GM19099 (cell line): ENCODE measurements around the gene UFD1.

Source experiments
- POLR2A ChIP-seq: IDR thresholded peaks from 3 replicates; pipeline ENCODE4 v1.6.1; 2011; ENCODE audit warnings: low read depth; ENCODE audit not compliant: insufficient read length; ENCODE audit errors: extremely low read depth

Gene UFD1

DNA sequence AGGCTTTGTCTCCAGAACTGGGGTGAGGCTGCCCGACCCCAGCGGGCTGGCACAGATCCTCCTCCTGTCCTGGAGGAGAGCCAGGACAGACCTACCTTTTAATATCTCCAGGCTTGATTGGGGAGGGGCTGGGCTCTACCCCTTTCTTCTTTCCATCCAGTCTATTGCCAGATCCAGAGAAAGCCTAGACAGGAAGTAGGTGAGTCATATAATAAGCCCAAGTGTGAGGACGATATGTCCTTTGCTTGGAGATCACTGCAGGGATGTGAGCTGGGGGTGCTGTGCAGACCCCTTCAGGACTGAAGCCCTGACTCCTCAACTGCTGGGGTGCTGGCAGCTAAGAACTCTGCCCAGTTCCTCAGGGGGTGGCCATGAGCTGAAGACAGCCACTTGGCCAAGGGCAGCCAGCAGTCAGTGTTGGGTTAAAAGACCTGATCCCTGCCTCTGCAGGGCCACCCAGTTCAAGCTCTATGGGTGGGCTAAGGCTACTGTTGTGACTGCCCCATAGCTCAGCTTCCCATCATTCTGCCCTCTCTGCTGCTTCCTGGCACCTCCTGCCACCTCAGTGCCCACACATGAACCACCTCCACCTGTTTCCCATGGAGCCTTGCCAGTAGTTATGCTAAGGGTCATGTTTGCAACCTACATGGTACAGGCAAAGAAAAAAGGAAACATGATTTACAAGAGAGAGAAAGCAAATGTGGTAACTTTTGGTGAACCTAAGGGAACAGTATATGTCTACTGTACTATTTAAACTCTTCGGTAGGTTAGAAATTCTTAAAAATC lies 23.2 kb downstream of the UFD1 start:
- TF ChIP-seq POLR2A: no peak

DNA sequence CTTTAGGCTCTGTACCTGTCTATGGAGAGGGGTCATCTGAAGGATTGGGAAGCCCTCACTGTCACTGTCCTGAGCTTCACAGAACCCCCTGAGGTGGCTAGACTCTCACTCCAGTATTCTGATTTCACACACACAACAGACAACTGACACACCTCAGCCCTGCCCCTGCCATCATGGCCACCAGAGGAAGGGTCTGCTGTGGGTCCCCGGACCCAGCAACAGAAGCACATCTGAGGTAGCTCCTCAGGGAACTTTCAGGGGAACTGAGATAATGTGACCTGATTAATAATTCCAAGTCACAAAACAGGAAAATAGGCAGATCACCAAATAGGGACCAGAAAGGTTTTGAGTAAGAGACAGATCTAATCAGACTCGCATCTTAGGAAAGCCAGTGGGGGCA lies 24.0 kb downstream of the UFD1 start:
- TF ChIP-seq POLR2A: no peak

DNA sequence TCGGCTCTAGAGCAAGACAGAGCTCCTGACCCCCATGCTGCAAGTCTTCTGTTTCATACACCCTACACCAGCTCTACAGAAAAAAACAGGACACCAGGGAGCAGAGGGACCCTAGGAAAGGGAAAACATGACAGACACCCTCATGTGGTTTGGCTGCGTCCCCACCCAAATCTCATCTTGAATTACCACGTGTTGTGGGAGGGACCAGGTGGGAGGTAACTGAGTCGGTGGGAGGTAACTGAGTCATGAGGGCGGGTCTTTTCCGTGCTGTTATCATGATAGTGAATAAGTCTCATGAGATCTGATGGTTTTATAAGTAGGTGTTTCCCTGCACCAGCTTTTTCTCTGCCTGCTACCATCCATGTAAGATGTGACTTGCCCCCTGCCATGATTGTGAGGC lies 24.8 kb downstream of the UFD1 start:
- TF ChIP-seq POLR2A: no peak

DNA sequence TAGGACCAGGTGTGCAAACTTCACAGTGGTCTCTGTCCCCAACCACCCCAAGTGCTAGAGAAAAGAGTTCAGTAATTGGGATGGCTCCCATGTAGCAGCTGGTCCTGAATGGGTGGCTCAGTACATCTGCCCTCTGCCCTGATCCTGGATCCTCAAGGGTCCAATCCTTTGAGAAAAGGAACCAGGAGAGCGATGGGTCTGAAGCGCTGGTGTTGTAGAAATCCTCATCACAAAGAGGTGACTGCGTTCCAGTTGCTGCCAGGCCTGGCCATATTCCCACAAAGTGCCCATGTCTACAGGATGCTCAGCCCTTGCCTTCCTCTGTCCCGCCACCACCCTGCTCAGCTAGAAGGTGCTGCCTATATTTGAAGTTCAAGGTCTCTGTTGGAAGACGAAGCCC lies 25.3 kb downstream of the UFD1 start:
- TF ChIP-seq POLR2A: no peak

DNA sequence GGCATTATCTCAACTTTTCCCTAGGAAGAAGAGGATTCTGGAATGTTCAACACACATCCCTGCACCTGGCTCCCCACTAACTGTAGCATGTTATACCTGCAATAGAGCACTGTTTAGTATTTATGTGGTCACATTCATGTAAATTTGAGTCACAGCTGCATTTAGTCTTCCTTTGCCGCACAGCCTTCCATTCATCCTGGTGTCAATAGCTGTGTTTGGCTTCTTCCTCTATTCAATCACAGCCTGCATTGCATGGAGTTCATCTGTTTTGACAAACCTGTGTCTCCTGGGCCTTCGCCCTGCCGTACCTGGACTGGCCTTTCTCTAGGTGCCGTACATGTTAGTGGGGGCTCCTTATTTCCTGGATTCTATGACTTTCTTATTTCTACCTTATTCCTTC lies 27.4 kb downstream of the UFD1 start:
- TF ChIP-seq POLR2A: no peak

DNA sequence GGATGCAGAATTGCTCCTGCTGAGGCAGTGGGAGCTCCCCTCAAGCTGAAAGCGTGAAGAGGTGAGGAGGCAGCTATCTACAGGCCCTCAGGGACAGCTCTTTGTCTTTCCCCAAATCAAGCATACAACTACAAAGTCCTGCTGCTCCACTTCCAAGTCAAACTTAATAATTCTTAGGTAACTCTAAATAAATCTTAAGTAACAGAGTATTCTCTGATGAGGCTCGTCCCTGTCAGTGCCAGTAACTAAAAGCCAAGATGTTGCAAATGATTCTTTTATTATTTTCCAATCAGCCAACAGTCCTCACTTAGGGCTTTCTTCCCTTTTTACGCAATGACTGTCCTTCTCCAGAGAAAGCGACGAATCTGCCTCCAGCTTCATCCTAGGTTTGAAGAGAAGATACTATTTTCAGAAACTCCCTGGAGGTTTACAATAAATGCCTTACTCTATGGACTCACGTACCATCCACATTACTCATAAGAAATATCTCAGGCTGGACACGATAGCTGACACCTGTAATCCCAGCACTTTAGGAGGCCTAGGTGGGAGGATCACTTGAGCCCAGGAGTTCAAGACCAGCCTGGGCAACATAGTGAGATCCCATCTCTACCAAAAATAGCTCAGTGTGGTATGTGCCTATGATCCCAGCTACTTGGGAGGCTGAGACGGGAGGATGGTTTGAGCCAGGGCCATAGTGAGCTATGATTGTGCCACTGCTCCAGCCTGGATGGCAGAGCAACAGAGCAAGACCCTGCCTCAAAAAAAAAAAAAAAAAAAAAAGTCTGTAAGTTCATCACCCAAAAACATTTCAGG lies 28.4 kb downstream of the UFD1 start:
- TF ChIP-seq POLR2A: no peak

DNA sequence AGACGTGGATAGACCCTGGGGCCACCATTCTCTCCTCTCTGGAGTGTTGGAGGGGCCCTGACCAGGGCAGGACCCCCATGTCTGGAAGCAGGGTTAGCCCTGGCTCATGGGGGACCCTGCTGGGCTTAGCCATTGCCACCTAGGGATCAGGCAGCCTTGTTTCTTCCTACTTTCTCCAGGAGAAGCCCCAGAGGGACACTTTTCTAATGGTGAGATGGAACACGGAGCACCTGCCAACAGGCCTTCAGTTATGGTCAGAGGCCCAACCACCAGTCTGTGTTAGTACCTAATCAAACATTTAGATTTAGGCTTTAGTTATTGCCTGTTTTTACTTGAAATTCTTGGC lies 29.6 kb downstream of the UFD1 start:
- no peak for TF ChIP-seq POLR2A

DNA sequence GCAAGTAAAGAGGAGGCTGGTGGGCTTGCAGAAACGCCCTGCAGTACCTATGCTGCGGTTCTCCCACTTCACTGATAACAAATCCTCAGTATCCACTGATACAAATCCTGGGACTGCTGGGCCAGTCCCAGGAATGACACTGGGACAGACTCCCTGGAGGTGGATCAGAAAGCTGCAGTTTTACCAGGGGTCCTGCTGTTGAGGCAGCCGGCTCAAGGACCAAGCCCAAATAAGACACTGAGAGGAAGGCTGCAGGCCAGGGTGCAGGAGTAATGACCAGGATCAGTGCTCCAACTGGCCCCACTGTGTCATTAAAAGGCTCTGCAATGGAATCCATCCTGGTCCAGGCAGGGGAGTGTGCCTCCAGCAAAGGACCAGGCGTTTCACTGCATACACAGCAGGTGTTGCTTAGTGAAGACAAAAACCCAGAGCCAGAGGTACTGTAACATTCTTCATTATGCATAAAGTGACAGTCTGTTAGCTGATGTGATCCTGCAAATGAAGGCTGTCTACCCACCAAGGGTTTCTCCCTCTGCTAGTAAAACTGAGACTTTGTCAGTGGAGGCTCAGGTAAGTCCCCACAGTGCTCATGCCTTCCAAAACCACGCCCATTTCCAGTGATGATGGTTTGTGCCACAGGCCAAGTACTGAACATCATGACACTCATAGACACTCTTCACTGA lies 30.1 kb downstream of the UFD1 start:
- TF ChIP-seq POLR2A: no peak

DNA sequence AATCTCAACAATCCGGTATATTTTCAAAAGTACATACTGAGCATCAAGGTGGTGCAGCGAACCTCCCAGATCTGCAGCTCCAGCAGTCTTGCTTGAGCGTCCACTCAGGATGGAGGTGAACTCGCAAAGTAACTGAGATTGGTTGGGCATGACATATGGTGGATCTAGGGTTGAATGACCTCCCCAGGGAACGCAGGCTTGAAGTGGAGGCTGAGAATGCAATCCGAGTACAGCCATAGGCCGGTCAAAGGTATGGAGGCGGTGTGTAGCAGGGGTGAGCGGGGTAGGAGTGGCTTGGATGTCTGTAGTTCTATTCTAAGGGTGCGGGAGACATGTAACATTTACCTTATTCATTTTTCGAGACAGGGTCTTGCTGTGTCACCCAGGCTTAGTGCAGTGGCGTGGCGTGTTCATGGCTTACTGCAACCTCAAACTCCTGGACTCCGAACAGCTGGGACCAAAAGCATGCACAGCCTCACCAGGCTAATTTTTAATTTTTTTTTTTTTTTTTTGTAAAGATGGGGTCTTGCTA lies 30.9 kb downstream of the UFD1 start:
- no peak for TF ChIP-seq POLR2A

DNA sequence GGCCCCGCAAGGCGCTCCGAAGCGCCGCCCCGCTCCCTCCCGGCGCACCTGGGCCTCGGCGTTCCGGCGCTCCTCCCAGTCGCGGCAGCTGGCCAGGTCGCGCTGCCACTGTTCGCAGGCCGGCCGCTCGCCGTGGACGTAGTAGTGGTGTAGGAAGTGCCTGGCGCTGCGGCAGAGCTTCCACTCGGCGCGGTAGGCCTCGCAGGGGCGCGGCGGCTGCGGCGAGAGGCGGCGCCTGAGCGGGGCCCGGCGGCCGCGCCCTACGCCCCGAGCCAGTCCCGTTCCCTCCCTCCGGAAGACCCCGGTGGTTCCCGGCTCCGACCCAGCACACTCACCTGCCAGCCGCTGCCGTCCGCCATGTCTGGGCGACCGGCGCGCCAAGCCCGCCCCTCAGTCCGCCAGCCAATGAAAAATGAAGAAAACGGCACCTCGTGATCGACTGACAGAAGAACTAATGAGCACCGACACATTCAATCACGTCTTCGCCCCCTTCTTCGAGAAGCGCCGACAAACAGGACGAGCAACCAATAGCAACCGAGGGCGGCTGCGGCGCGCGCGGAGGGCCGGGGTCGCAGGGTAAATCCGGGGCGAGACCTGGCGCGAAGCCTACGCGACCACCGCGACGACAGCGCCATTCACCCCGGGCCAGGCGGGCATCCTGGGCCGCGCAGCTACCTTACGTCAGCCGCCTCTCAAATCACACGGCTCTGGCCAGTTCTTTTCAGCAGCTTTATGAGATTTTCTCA lies 31.5 kb downstream of the UFD1 start, which contains the start of gene C22orf39:
Gene C22orf39, minus strand, starts transcription at position 382 of the 746 bp plus-strand sequence. Its CDS starts 23 bp downstream, at position 359.
- peak; percentile 90 for TF ChIP-seq POLR2A

DNA sequence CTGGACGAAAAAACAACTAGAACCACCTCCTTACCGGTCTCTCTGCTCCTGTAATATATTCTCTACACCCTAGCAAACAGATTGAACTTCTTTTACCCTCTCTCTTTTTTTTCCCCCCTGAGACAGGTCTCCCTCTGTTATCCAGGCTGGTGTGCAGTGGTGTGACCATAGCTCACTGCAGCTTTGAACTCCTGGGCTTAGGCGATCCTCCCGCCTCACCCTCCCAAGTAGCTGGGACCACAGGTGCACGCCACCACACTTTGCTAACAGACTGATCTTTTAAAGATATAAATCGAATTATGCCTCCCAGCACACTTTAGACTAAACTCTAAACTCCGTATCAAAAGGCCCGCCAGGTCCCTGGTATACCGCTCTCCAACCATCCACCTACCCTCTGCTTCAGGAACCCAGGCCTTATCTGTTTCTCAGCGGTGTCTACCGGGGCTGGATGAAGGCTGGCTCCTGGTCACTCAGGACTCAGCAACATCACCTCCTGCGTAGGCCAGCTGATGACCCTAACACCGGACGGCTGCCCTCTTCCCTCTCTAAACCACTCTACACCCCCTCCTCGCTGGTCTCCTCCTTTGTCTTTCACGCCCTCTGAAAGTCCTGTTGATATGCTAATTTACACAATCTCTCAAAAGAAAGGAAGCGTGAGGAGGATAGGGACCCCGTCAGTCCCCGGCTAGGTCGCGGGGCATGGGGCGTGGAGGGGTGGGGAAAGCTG lies 32.2 kb downstream of the UFD1 start:
- TF ChIP-seq POLR2A: no peak

DNA sequence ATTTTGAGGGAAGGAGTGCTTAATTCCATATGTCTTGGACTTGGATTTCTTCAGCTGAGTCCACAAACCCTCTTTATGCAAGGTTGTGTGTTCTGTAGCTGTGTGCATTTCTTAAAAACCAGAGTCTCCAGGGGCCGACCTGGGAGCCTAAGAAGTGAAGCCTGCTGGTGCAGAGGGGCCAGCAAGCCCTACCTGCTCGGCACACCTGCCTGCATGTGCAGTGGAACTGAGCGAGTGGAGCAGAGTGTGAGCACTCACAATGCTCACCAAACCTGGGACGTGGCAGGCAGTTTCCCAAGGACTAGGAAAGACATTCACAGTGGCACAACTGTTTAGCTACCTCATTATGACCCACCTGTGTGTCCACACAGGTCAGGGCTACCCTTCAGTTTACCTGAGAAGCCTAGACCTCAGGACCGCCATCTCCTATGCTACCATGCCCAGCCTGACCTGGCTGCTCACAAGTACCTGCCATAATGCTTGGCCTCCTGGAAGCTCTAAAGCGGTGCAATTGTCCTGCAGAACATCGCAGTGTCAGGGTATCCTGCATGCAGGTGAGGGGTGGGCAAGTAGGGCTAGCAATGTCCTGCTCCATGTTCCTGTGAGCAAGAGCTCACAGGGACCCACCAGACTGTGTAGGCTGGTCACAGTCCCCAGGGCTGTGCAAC lies 35.3 kb downstream of the UFD1 start:
- TF ChIP-seq POLR2A: no peak

DNA sequence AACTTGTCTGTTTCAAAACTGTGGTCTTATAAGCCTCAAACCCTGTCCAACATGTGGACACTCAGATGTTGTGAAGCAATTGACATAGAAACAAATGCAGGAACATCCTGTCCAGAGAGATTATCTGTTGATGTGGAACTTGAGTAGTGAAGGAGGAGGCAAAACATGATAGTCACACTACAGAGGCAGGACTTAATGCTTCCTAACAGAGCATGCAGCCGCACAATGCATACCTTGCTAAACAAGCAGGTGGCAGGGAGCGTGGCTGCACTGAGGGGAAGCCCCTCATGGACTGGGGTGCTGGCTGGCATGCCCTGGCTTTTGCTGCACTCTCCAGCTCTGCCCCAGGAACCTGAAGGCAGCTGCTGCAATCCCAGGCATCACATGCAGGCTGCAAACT lies 36.8 kb downstream of the UFD1 start:
- no peak for TF ChIP-seq POLR2A

DNA sequence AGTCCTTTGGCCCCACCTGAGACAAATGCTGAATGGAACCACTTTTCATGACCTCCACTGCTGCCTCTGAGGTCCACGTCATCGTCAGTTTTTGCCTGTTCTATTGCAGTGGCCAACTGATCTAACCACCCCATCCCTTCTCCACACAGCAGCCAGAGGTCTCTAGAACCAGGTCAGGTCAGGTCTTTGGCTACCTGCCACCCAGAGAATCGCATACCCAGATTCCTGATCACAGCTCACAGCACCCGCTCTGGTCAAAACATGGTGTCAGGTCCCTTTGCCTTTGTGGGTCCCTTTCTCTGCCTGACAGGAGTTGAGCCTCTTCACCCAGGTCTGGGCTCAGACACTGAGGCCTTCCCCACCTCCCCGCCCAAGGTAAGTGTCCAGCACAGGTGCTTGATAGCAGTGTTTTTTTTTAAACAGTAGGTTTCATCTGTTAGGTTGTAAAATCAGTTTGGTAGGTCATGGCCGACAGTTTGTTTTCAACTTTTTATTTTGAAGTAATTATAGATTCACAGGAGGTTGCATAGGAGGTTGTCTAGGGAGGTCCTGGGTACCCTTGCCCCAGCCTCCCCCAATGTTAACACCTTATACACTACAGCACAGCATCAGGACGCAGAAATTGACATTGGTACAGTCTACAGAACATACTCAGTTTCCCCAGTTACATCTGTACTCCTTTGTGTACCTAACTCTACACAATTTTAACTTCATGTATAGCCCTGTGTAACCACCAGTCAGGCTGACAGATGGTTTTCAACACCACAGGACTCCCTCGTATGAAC lies 38.4 kb downstream of the UFD1 start:
- TF ChIP-seq POLR2A: no peak
